SK-N-SH (cell line): Measurements from ENCODE around the gene NLK.

Experiments used
- CTCF ChIP-seq: fragments of 200-600 bp; sonication (generic); IDR thresholded peaks from 2 replicates; pipeline ENCODE4 v1.6.1; 2017; ENCODE audit warnings: antibody characterized with exemption, mild to moderate bottlenecking, moderate library complexity
- MAX ChIP-seq: IDR thresholded peaks from 2 replicates; pipeline ENCODE4 v1.4.0; 2012; ENCODE audit warnings: low read depth
- NRF1 ChIP-seq: IDR thresholded peaks from 2 replicates; pipeline ENCODE4 v1.6.1; 2012; ENCODE audit warnings: low read depth, mild to moderate bottlenecking, low read length
- POLR2AphosphoS5 ChIP-seq: IDR thresholded peaks from 2 replicates; pipeline ENCODE4 v1.6.1; 2012; ENCODE audit warnings: low read depth, low read length
- RAD21 ChIP-seq: IDR thresholded peaks from 2 replicates; pipeline ENCODE4 v1.6.1; 2012; ENCODE audit warnings: mild to moderate bottlenecking, low read length
- USF1 ChIP-seq: IDR thresholded peaks from 2 replicates; pipeline ENCODE4 v1.4.0; 2012; ENCODE audit warnings: low read depth, borderline replicate concordance
- YY1 ChIP-seq: IDR thresholded peaks from 2 replicates; pipeline ENCODE4 v1.4.0; 2012; ENCODE audit warnings: low read depth, mild to moderate bottlenecking

GRCh38 chr17:28230011-28230410, 187.5 kb downstream of the NLK start:
- no peak for TF ChIP-seq USF1
- no peak for TF ChIP-seq CTCF
- no peak for TF ChIP-seq POLR2AphosphoS5
- no peak for TF ChIP-seq NRF1
- TF ChIP-seq YY1 = no peak
- no peak for TF ChIP-seq RAD21
- no peak for TF ChIP-seq MAX
